ENCODE measurements around the gene SNAP47.

The SNAP47 gene

GRCh38 chr1:227798078-227798802 is 63.0 kb downstream of the SNAP47 start:
- no peak for DNase-seq (ENCODE audit: low spot score)

GRCh38 chr1:227799756-227800155 is 64.5 kb downstream of the SNAP47 start:
- DNase-seq (ENCODE audit: low spot score), result no peak

GRCh38 chr1:227803933-227804332 is 68.7 kb downstream of the SNAP47 start:
- DNase-seq (ENCODE audit: low spot score), result no peak

- no peak for DNase-seq (ENCODE audit: low spot score)
These were observed 70.5 kb downstream of the SNAP47 start for GRCh38 chr1:227805606-227806197.

GRCh38 chr1:227808566-227808965 is 73.3 kb downstream of the SNAP47 start:
- no peak for DNase-seq (ENCODE audit: low spot score)

- no peak for DNase-seq (ENCODE audit: low spot score)
These were observed 73.8 kb downstream of the SNAP47 start for GRCh38 chr1:227809026-227809425.

- DNase-seq (ENCODE audit: low spot score), result no peak
These were observed 78.7 kb downstream of the SNAP47 start for GRCh38 chr1:227813962-227814361.

- DNase-seq (ENCODE audit: low spot score), result no peak
These were observed 80.5 kb downstream of the SNAP47 start, which contains the start of gene PRSS38 for GRCh38 chr1:227815468-227816409. PRSS38 (plus strand) TSS chr1:227815675; CDS start chr1:227815717, 42 bp downstream.

- no peak for DNase-seq (ENCODE audit: low spot score)
These were observed 81.7 kb downstream of the SNAP47 start for GRCh38 chr1:227816750-227817446.

GRCh38 chr1:227823537-227823936 is 88.3 kb downstream of the SNAP47 start:
- DNase-seq (ENCODE audit: low spot score), result no peak

GRCh38 chr1:227824204-227824603 is 89.0 kb downstream of the SNAP47 start:
- DNase-seq (ENCODE audit: low spot score), result no peak

- DNase-seq (ENCODE audit: low spot score), result no peak
These were observed 93.6 kb downstream of the SNAP47 start for GRCh38 chr1:227828786-227829185.

All from kidney capillary endothelial cell (primary cell).